ES-I3 (cell line): ENCODE data around the gene APOM.
A peak's percentile ranks its signal among the peaks of the same experiment; 100 is the strongest.

ENCODE experiments used
- H3K36me3 ChIP-seq: 2 replicates; pipeline ENCODE4 v1.6.1; 2013; ENCODE audit warnings: mild to moderate bottlenecking, low read length, control low read depth, moderate library complexity; ENCODE audit not compliant: insufficient read depth
- H3K4me1 ChIP-seq: 2 replicates; pipeline ENCODE4 v1.6.1; 2013; ENCODE audit warnings: mild to moderate bottlenecking, control low read depth, low read length; ENCODE audit not compliant: insufficient read depth
- H3K9ac ChIP-seq: 2 replicates; pipeline ENCODE4 v1.6.1; 2013; ENCODE audit warnings: low read depth, mild to moderate bottlenecking, low read length, moderate library complexity
- H3K9me3 ChIP-seq: 2 replicates; pipeline ENCODE4 v1.6.1; 2013; ENCODE audit warnings: mild to moderate bottlenecking, low read length, moderate library complexity; ENCODE audit not compliant: control insufficient read depth, insufficient read depth

The APOM gene

GRCh38 chr6:31691078-31691463, 35.4 kb downstream of the APOM start:
- peaks cover 6% of the 10 kb centered on the region; the same call in 1 of the 2 replicates for H3K4me1 ChIP-seq
- no peaks in the 10 kb centered on the region for H3K9me3 ChIP-seq
- no peak overlapping the region for H3K9ac ChIP-seq
- peaks cover 15% of the 10 kb centered on the region for H3K36me3 ChIP-seq

- Histone ChIP-seq H3K9ac (no peak overlapping the region), H3K9me3 (no peaks in the 10 kb centered on the region), H3K36me3 (peaks cover 15% of the 10 kb centered on the region), H3K4me1 (peaks cover 6% of the 10 kb centered on the region; the same call in 1 of the 2 replicates)
These were observed 35.9 kb downstream of the APOM start for GRCh38 chr6:31691564-31692108.

- H3K36me3 ChIP-seq: peaks cover 15% of the 10 kb centered on the region
These were observed 36.7 kb downstream of the APOM start for GRCh38 chr6:31692353-31692752.

GRCh38 chr6:31692886-31693285, 37.2 kb downstream of the APOM start:
- Histone ChIP-seq H3K4me1 (peaks cover 6% of the 10 kb centered on the region; the same call in 1 of the 2 replicates), H3K9me3 (no peaks in the 10 kb centered on the region), H3K9ac (no peak overlapping the region), H3K36me3 (peaks cover 13% of the 10 kb centered on the region)

More at GRCh38 chr6:31692353-31692752, 36.7 kb downstream of the APOM start:
- no peak overlapping the region for H3K9ac ChIP-seq
- H3K4me1 ChIP-seq: peaks cover 6% of the 10 kb centered on the region; the same call in 1 of the 2 replicates
- no peaks in the 10 kb centered on the region for H3K9me3 ChIP-seq

GRCh38 chr6:31693535-31693934, 37.8 kb downstream of the APOM start:
- Histone ChIP-seq H3K36me3 (peaks cover 8% of the 10 kb centered on the region), H3K9me3 (no peaks in the 10 kb centered on the region), H3K9ac (no peak overlapping the region), H3K4me1 (peaks cover 6% of the 10 kb centered on the region; the same call in 1 of the 2 replicates)

DNA sequence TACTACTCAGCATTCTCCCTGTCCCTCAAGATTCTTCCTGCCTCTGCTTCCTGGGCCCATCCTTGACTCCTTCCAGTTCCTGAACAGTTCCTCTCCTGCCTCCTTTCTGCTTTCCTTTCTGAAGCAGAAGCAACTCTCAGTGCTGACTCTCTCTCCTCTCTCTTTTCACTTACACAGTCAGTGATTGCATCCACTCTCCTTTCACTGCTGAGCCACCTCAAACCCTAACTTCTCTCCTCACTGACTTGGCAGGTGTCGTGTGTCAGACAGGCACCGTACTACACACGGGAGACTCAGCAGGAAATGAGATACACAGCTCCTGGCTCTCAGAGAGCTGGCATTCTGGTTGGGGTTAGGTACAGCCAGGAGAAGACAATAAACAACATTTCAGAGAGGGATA, 41.9 kb downstream of the APOM start:
- Histone ChIP-seq H3K9me3 (no peaks in the 10 kb centered on the region), H3K9ac (no peak overlapping the region), H3K4me1 (peaks cover 7% of the 10 kb centered on the region; the same call in 1 of the 2 replicates), H3K36me3 (peaks cover 3% of the 10 kb centered on the region; the same call in 1 of the 2 replicates)

DNA sequence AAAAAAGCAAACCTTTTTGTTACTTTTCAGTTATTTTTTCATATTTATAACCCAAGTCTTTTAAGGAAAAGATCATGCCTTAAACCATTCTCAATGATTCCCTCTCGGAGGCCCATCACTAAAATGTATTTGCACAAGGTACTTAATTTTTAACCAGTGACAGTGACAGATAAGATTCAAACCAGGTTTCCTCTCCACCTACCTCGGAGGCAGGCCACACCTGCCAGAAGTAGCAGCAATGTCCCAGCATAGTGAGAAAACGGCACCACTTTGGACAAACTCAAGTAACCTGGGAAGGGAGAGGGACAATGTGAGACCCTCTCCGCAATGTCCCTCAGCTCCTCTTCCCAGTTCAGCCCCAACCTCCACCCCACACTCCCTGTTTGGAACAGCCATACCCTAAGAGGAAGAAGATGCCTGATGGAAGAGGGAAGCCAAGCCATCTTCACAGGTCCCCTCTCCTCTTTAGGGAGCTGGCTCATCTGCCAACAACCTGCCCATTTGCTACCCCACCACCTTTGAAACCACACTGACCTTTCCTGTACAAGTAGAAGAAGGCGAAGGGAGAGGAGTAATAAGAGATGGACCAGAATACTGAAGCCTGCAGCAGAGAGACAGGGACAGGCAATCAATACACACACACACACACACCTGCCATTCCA, 45.2 kb downstream of the APOM start:
- Histone ChIP-seq H3K36me3 (0 out of 2 replicates have a peak, but pooled peaks cover 3% of the 10 kb centered on the region), H3K4me1 (peaks cover 7% of the 10 kb centered on the region; the same call in 1 of the 2 replicates), H3K9ac (no peak overlapping the region), H3K9me3 (no peaks in the 10 kb centered on the region)

- Histone ChIP-seq H3K9ac (peak overlapping the region; percentile 69), H3K36me3 (0 out of 2 replicates have a peak, but pooled peaks cover 3% of the 10 kb centered on the region), H3K4me1 (peaks cover 7% of the 10 kb centered on the region; the same call in 1 of the 2 replicates), H3K9me3 (no peaks in the 10 kb centered on the region)
These were observed 46.1 kb downstream of the APOM start for GRCh38 chr6:31701666-31702404.

DNA sequence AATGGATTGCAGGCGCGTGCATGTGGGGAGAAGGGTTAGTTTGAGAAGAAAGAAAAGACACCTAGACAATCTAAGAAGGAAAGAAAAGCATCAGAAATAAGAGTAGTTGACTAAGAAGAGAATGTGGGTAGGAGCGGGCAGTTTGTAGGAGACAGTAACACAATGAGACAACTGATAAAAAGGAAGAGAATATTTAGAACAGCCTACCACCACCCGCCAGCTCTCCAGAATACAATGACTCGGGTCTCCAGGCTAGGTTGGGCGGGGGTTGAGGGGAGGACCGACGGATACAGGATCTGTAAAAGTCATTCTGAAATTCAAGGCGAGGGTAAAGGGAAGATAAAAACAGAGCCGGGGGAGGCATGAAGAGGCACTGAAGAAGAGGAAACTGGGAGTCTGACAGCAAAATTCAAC, 46.7 kb downstream of the APOM start:
- H3K4me1 ChIP-seq: peaks cover 7% of the 10 kb centered on the region; the same call in 1 of the 2 replicates
- H3K36me3 ChIP-seq: 0 out of 2 replicates have a peak, but pooled peaks cover 3% of the 10 kb centered on the region
- H3K9ac ChIP-seq: peak overlapping the region; percentile 69
- no peaks in the 10 kb centered on the region for H3K9me3 ChIP-seq

GRCh38 chr6:31702819-31703716, 47.4 kb downstream of the APOM start, which contains the start of gene ABHD16A:
Gene ABHD16A, minus strand, starts transcription at chr6:31703324. Its CDS starts 43 bp downstream, at chr6:31703281.
- no peaks in the 10 kb centered on the region for H3K9me3 ChIP-seq
- H3K36me3 ChIP-seq: 0 out of 2 replicates have a peak, but pooled peaks cover 3% of the 10 kb centered on the region
- peaks cover 7% of the 10 kb centered on the region; the same call in 1 of the 2 replicates for H3K4me1 ChIP-seq
- peak within 1 kb of the TSS; percentile 69 for H3K9ac ChIP-seq

DNA sequence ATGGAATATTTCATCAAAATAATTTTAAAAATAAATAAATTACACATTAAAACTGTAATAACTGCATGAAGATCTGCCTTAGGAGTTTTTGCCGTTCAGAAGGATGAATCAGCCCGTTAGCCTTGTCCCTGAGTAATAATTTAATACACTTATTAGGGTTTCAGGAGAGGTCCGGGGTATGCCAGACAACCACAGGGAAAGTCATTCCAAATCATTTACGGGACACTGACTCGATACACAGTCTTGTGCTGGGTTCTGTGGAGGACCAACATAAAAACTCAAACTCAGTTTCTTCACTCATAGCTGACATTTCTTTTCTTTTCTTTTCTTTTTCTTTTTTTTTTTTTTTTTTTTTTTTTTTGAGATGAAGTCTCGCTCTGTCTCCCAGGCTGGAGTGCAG, 50.2 kb downstream of the APOM start:
- no peak overlapping the region for H3K9ac ChIP-seq
- H3K4me1 ChIP-seq: peaks cover 11% of the 10 kb centered on the region
- H3K9me3 ChIP-seq: no peaks in the 10 kb centered on the region
- no peaks in the 10 kb centered on the region for H3K36me3 ChIP-seq

DNA sequence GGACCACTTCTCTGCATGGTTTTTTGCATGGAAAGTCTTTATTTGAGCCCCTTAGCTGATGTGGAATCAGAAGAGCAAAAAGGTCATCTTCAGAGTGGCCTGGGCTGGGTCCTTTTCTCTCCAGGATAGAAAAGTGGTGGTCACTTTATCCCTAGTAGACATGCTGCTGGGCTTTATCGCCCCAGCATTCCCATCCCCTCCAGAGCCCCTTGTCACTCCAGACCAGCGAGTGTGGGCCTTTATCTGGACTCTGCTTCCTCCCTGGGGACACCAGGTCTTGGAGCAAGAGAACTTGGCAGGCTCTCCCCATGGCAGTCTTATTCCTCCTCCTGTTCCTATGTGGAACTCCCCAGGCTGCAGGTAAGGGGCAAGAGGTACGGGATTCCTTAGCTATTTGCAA, 50.9 kb downstream of the APOM start, which contains the start of gene LY6G6F:
TSS of gene LY6G6F (plus strand) at position 268 of the 400 bp plus-strand sequence. CDS start at position 309, 41 bp downstream.
- no peaks in the 10 kb centered on the region for H3K9me3 ChIP-seq
- H3K36me3 ChIP-seq: no peaks in the 10 kb centered on the region
- peaks cover 9% of the 10 kb centered on the region for H3K4me1 ChIP-seq
- no peak within 1 kb of the TSS for H3K9ac ChIP-seq

- H3K9me3 ChIP-seq: no peaks in the 10 kb centered on the region
- H3K4me1 ChIP-seq: peaks cover 3% of the 10 kb centered on the region; the same call in 1 of the 2 replicates
- H3K9ac ChIP-seq: no peak overlapping the region
- no peaks in the 10 kb centered on the region for H3K36me3 ChIP-seq
These were observed 52.0 kb downstream of the APOM start for GRCh38 chr6:31707701-31708100.
